ENCODE results near the gene ATG5. TPM values are rescaled to one million over a fixed set of nuclear protein-coding genes. Genes with fewer than 3 reads are reported as not detected.

Gene ATG5
- polyA plus RNA-seq, 1 donor (not counting 4 experiments of a cell fraction or from before 2014, with no cell fraction given) = 60.0 TPM

DNA sequence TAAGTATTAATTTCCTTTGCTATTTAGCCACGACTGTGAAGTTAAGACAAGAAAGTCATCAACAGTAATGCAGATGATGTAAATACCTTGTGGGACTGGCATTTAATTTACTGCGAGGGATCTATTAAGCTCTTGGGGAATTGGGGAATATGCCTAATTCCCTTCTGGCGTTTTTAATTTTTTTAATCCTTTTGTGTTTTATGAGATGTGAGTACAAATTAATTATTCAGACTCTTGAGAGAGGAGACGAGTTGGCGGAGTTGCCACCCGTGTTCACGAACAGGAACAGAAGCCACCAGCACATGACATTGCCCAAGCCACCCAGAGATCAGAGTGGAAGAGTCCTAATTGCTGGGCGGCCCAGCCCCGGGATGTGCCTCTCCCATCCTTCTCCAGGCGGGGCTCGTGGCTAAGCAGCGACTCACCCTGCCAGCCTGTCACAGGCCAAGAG is 34.4 kb upstream of the ATG5 start:
- no peaks in the 10 kb centered on the region for H4K20me1 ChIP-seq (ENCODE audit: control insufficient read depth, extremely low read depth, insufficient read depth, low read length)
- no peaks in the 10 kb centered on the region for H3K9me1 ChIP-seq (ENCODE audit: control insufficient read depth, extremely low read depth, insufficient read depth, low read length)
- H3K27ac ChIP-seq (ENCODE audit: control insufficient read depth, insufficient read depth, low read length) = peak overlapping the region; percentile 31
- H2AFZ ChIP-seq (ENCODE audit: control insufficient read depth, low read length) = peak overlapping the region; percentile 97
- H3K4me3 ChIP-seq (ENCODE audit: control insufficient read depth in 2 of 3, extremely low read depth in 1 of 3, insufficient read depth in 2 of 3, low read depth in 1 of 3, low read length in 3 of 3) = peak overlapping the region; percentile 58 to 80 (median 72)
- H3K27me3 ChIP-seq (ENCODE audit: control insufficient read depth, extremely low read depth, insufficient read depth, low read length) = no peaks in the 10 kb centered on the region
- dilution Hi-C loops (cut with MboI; ENCODE audit: extremely low pct_ligation_motif_present, low sequenced_read_pairs) = no loop called here
- TF ChIP-seq, protein P1, sequence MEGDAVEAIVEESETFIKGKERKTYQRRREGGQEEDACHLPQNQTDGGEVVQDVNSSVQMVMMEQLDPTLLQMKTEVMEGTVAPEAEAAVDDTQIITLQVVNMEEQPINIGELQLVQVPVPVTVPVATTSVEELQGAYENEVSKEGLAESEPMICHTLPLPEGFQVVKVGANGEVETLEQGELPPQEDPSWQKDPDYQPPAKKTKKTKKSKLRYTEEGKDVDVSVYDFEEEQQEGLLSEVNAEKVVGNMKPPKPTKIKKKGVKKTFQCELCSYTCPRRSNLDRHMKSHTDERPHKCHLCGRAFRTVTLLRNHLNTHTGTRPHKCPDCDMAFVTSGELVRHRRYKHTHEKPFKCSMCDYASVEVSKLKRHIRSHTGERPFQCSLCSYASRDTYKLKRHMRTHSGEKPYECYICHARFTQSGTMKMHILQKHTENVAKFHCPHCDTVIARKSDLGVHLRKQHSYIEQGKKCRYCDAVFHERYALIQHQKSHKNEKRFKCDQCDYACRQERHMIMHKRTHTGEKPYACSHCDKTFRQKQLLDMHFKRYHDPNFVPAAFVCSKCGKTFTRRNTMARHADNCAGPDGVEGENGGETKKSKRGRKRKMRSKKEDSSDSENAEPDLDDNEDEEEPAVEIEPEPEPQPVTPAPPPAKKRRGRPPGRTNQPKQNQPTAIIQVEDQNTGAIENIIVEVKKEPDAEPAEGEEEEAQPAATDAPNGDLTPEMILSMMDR (optimal IDR thresholded peaks at IDR 0.05 in 1 of 3, IDR thresholded peaks at IDR 0.05 in 1 of 3, conservative IDR thresholded peaks at IDR 0.05 in 1 of 3; ENCODE audit: extremely low read depth in 1 of 3, insufficient read depth in 2 of 3, low read length in 3 of 3) = no peak
- TF ChIP-seq EZH2 (IDR thresholded peaks at IDR 0.05; ENCODE audit: low read length) = no peak
- FAIRE-seq (no peak), DNase-seq (ENCODE audit: low read depth, low spot score) (no peak)
- peak overlapping the region; percentile 71 for H3K4me2 ChIP-seq (ENCODE audit: control insufficient read depth, extremely low read depth, insufficient read depth, low read depth, low read length)
- H3K9ac ChIP-seq (ENCODE audit: control insufficient read depth, extremely low read depth, insufficient read depth, low read length) = peak overlapping the region; percentile 91
- H3K9me3 ChIP-seq (ENCODE audit: control insufficient read depth, low read depth, low read length) = no peaks in the 10 kb centered on the region
- peaks cover 7% of the 10 kb centered on the region for H3K4me1 ChIP-seq (ENCODE audit: control insufficient read depth, extremely low read depth, insufficient read depth, low read length)
- H3K36me3 ChIP-seq (ENCODE audit: control insufficient read depth in 2 of 2, extremely low read depth in 1 of 2, insufficient read depth in 2 of 2, low read length in 2 of 2) = no peaks in the 10 kb centered on the region
- peaks cover 21% of the 10 kb centered on the region for H3K79me2 ChIP-seq (ENCODE audit: control insufficient read depth, insufficient read depth, low read length)

DNA sequence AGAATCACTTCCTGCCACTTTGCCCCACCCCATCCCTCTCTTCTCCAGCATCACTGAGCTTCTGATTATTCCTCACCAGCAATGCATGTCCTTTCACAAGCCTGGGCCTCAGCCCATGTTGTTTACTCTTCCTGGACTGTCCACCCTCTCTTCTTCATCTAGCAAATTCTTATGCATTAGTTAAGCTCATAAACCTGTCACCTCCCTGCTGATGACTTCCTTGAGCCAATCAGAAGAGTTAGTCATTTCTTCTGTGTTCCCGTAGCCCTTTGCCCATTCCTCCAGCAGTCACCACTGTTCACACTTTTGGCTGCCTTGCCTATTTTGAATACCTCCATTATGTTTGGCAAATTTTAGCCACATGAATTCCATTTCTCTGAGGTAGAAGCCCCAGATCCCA is 30.8 kb upstream of the ATG5 start:
- peak overlapping the region; percentile 10 for H2AFZ ChIP-seq (ENCODE audit: control insufficient read depth, low read length)
- TF ChIP-seq, protein P1 (optimal IDR thresholded peaks at IDR 0.05 in 1 of 3, IDR thresholded peaks at IDR 0.05 in 1 of 3, conservative IDR thresholded peaks at IDR 0.05 in 1 of 3; ENCODE audit: extremely low read depth in 1 of 3, insufficient read depth in 2 of 3, low read length in 3 of 3) = no peak
- no peak for TF ChIP-seq EZH2 (IDR thresholded peaks at IDR 0.05; ENCODE audit: low read length)
- H3K4me3 ChIP-seq (ENCODE audit: control insufficient read depth in 2 of 3, extremely low read depth in 1 of 3, insufficient read depth in 2 of 3, low read depth in 1 of 3, low read length in 3 of 3) = no peak overlapping the region
- peaks cover 3% of the 10 kb centered on the region for H3K4me1 ChIP-seq (ENCODE audit: control insufficient read depth, extremely low read depth, insufficient read depth, low read length)
- H3K9ac ChIP-seq (ENCODE audit: control insufficient read depth, extremely low read depth, insufficient read depth, low read length) = no peak overlapping the region
- H3K9me3 ChIP-seq (ENCODE audit: control insufficient read depth, low read depth, low read length) = no peaks in the 10 kb centered on the region
- dilution Hi-C loops (cut with MboI; ENCODE audit: extremely low pct_ligation_motif_present, low sequenced_read_pairs) = no loop called here
- H3K9me1 ChIP-seq (ENCODE audit: control insufficient read depth, extremely low read depth, insufficient read depth, low read length) = no peaks in the 10 kb centered on the region
- DNase-seq (ENCODE audit: low read depth, low spot score) = no peak
- H3K27ac ChIP-seq (ENCODE audit: control insufficient read depth, insufficient read depth, low read length) = no peak overlapping the region
- H4K20me1 ChIP-seq (ENCODE audit: control insufficient read depth, extremely low read depth, insufficient read depth, low read length) = no peaks in the 10 kb centered on the region
- no peak for FAIRE-seq
- H3K27me3 ChIP-seq (ENCODE audit: control insufficient read depth, extremely low read depth, insufficient read depth, low read length) = no peaks in the 10 kb centered on the region
- H3K36me3 ChIP-seq (ENCODE audit: control insufficient read depth in 2 of 2, extremely low read depth in 1 of 2, insufficient read depth in 2 of 2, low read length in 2 of 2) = no peaks in the 10 kb centered on the region
- peaks cover 5% of the 10 kb centered on the region for H3K79me2 ChIP-seq (ENCODE audit: control insufficient read depth, insufficient read depth, low read length)
- no peak overlapping the region for H3K4me2 ChIP-seq (ENCODE audit: control insufficient read depth, extremely low read depth, insufficient read depth, low read depth, low read length)

Data from keratinocyte (primary cell).